HepG2 (cell line): ENCODE measurements around the gene PDZD8.

Source experiments
- BATF2 ChIP-seq: sonication (generic); formaldehyde crosslinking; IDR thresholded peaks from 2 replicates; pipeline ENCODE4 v1.8.0; 2022; ENCODE audit warnings: mild to moderate bottlenecking, missing genetic modification reagents, moderate library complexity
- BRCA1 ChIP-seq: sonication (generic); formaldehyde crosslinking; IDR thresholded peaks from 2 replicates; pipeline ENCODE4 v1.4.0; 2020; ENCODE audit warnings: missing genetic modification reagents
- CTCF ChIP-seq: sonication (generic); formaldehyde crosslinking; IDR thresholded peaks from 2 replicates; pipeline ENCODE4 v1.5.0; 2020; ENCODE audit warnings: mild to moderate bottlenecking, missing genetic modification reagents, moderate library complexity
- FOSL2 ChIP-seq: sonication (generic); formaldehyde crosslinking; IDR thresholded peaks from 2 replicates; pipeline ENCODE4 v1.4.0; 2020; ENCODE audit warnings: missing genetic modification reagents
- NFAT5 ChIP-seq: sonication (generic); formaldehyde crosslinking; IDR thresholded peaks from 2 replicates; pipeline ENCODE4 v1.4.0; 2020; ENCODE audit warnings: missing genetic modification reagents
- PATZ1 ChIP-seq: sonication (generic); formaldehyde crosslinking; IDR thresholded peaks from 2 replicates; pipeline ENCODE4 v1.4.0; 2020; ENCODE audit warnings: missing genetic modification reagents
- POLR2A ChIP-seq, 2 experiments: IDR thresholded peaks; 2 replicates each; pipeline ENCODE4 v1.6.1; 2011; ENCODE audit warnings: low read depth in 2 of 2, low read length in 2 of 2, mild to moderate bottlenecking in 1 of 2, moderate library complexity in 1 of 2; ENCODE audit not compliant: insufficient read depth in 1 of 2
- RXRA ChIP-seq: sonication (generic); formaldehyde crosslinking; IDR thresholded peaks from 2 replicates; pipeline ENCODE4 v1.5.1; 2020; ENCODE audit warnings: missing genetic modification reagents
- SMARCE1 ChIP-seq: fragments of 450-650 bp; IDR thresholded peaks from 2 replicates; pipeline ENCODE4 v1.6.1; 2017; ENCODE audit warnings: borderline replicate concordance
- TFAP4 ChIP-seq: sonication (generic); IDR thresholded peaks from 2 replicates; pipeline ENCODE4 v1.6.1; 2016; ENCODE audit warnings: low read depth, borderline replicate concordance
- TFE3 ChIP-seq: IDR thresholded peaks from 2 replicates; pipeline ENCODE4 v1.6.1; 2016
- ZNF326 ChIP-seq: sonication (generic); formaldehyde crosslinking; IDR thresholded peaks from 2 replicates; pipeline ENCODE4 v1.4.0; 2020; ENCODE audit warnings: missing genetic modification reagents, borderline replicate concordance

- TF ChIP-seq PATZ1 (CRISPR knock-in tag) (no peak), BATF2 (CRISPR knock-in tag) (no peak), RXRA (CRISPR knock-in tag) (no peak), TFE3 (CRISPR knock-in tag) (no peak), BRCA1 (CRISPR knock-in tag) (no peak), POLR2A (IDR thresholded peaks at IDR 0.05; ENCODE audit: insufficient read depth in 1 of 2, low read depth in 2 of 2, low read length in 2 of 2) (no peak), ZNF326 (no peak), CTCF (CRISPR knock-in tag) (no peak), NFAT5 (no peak), SMARCE1 (no peak), TFAP4 (no peak), FOSL2 (no peak)
Measured at GRCh38 chr10:117410557-117410956, 35.3 kb upstream of the PDZD8 start.
